Measurements from ENCODE around the gene ARSK. TPM values are rescaled to one million over a fixed set of nuclear protein-coding genes. Genes with fewer than 3 reads are reported as not detected.
"Not testable (repeated sequence)": the region's sequence is repeated elsewhere in the genome, so short reads cannot be mapped to it uniquely, and the experiment has no call there.

ARSK gene
- total RNA-seq, 1 experiment from 2014 or later = 13.7 TPM

GRCh38 chr5:95644351-95645042 is 89.6 kb downstream of the ARSK start:
- intact Hi-C loops (cut with micrococcal nuclease; ENCODE audit: unreplicated experiment) (loop anchor here (1.0 to 5.0 kb wide), 3 partner anchors 88 to 203 kb away; partner anchors contain the start of gene RHOBTB3), in situ Hi-C loops (cut with HindIII; ENCODE audit: low pct_unique_long_range_greater_than_20kb, low sequenced_read_pairs) (no loop called here)
- ChIA-PET CTCF (interaction anchor here (1.0 kb wide), 1 partner anchor 136 kb away, joined by 4 read pairs; no protein-coding TSS in a partner anchor), POLR2A (no interaction called here)
- H3K27ac ChIP-seq (ENCODE audit: low read length) = peak overlapping the region; percentile 25; the same call in 1 of the 2 replicates
- peaks cover 20% of the 10 kb centered on the region for H3K4me1 ChIP-seq (ENCODE audit: control insufficient read depth, insufficient read depth, low read length)
- no peaks in the 10 kb centered on the region for H3K36me3 ChIP-seq (ENCODE audit: control insufficient read depth, insufficient read depth, low read length)
- H3K4me3 ChIP-seq (ENCODE audit: low read depth in 2 of 2, low read length in 2 of 2) = no peak overlapping the region
- ATAC-seq (no peak), DNase-seq (ENCODE audit: low read depth, low spot score) (no peak)
- no peaks in the 10 kb centered on the region for H3K27me3 ChIP-seq (ENCODE audit: control insufficient read depth, insufficient read depth, low read length)
- TF ChIP-seq CTCF (IDR thresholded peaks at IDR 0.05) (peak; percentile 87), REST (IDR thresholded peaks at IDR 0.05; ENCODE audit: insufficient read depth in 1 of 2, low read depth in 2 of 2, low read length in 1 of 2) (no peak)
- BruUV-seq (replicated peaks) = no TSS peak
- no peaks in the 10 kb centered on the region for H3K9me3 ChIP-seq (ENCODE audit: control insufficient read depth, insufficient read depth, low read depth, low read length)

- in situ Hi-C loops (cut with HindIII; ENCODE audit: low pct_unique_long_range_greater_than_20kb, low sequenced_read_pairs); H3K36me3 ChIP-seq (ENCODE audit: control insufficient read depth, insufficient read depth, low read length); H3K27me3 ChIP-seq (ENCODE audit: control insufficient read depth, insufficient read depth, low read length); BruUV-seq (replicated peaks); CTCF ChIA-PET; H3K9me3 ChIP-seq (ENCODE audit: control insufficient read depth, insufficient read depth, low read depth, low read length); DNase-seq (ENCODE audit: low read depth, low spot score): not testable (repeated sequence)
- ATAC-seq = peak; percentile 18
- intact Hi-C loops (cut with micrococcal nuclease; ENCODE audit: unreplicated experiment) = loop anchor here (5.0 kb wide), 1 partner anchor 86 kb away; the partner anchor contains the start of gene RHOBTB3
- POLR2A ChIA-PET = interaction anchor here (0.6 to 0.9 kb wide), 2 partner anchors 85 to 153 kb away, joined by 3 to 4 read pairs; partner anchors contain the start of gene RHOBTB3
- H3K4me3 ChIP-seq (ENCODE audit: low read depth in 2 of 2, low read length in 2 of 2) = peak overlapping the region; percentile 53 to 54
- H3K27ac ChIP-seq (ENCODE audit: low read length) = peak overlapping the region; percentile 64
- H3K4me1 ChIP-seq (ENCODE audit: control insufficient read depth, insufficient read depth, low read length) = peaks cover 20% of the 10 kb centered on the region
These were observed 91.3 kb downstream of the ARSK start for GRCh38 chr5:95646226-95646568.

DNA sequence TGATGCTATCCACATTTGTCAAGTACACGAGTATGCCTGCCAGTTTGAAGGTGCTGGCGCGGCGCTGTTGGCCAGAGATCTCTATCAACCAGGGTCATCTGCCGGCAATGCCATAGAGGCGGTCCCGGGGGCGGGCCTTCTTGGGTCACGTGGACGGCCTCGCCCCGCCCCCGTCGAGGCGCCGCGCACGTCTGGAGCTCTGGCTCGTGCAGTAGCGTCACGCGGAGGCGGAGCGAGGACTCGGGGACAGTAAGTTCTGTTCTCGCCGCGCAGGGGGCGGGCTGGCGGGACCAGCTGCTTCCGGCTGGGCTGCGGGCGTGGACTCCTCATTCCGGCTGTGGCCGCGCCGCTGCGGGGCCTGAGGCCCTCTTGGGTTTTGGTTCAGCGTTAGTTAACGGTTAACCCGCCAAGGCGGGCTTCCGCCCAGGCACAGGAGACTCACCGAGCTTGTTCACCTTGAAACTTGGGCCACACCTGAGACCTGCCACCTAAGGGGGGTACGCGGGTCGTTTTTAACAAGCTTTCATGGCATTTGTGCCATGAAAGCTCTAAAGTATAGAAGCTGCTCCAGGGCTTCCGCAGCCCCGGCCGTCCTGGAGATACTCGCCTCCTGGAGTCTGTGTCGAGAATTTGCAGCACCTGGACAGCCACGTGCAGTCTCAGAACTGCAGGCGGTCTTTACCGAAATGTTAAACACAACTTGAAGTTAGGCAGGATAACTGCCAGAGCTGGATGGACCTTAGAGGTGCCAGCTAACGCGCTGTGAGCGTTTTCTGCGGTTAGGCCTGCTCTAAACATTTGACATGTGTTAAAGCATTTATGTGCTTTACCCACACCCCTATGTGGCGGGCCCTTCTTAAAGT is 91.9 kb downstream of the ARSK start, which contains the start of gene RFESD:
Gene RFESD, plus strand, starts transcription at position 209 of the 863 bp plus-strand sequence. CDS start 5,495 bp downstream, outside the sequence.
- peak within 1 kb of the TSS; percentile 53 to 54 for H3K4me3 ChIP-seq (ENCODE audit: low read depth in 2 of 2, low read length in 2 of 2)
- H3K27me3 ChIP-seq (ENCODE audit: control insufficient read depth, insufficient read depth, low read length) = no peaks in the 10 kb centered on the region
- CTCF ChIA-PET = interaction anchor here (1.0 kb wide), 1 partner anchor 51 kb away, joined by 3 read pairs; no protein-coding TSS in a partner anchor
- intact Hi-C loops (cut with micrococcal nuclease; ENCODE audit: unreplicated experiment) = loop anchor here (5.0 kb wide), 1 partner anchor 86 kb away; the partner anchor contains the start of gene RHOBTB3
- BruUV-seq (replicated peaks) = TSS peak; percentile 83
- H3K36me3 ChIP-seq (ENCODE audit: control insufficient read depth, insufficient read depth, low read length) = no peaks in the 10 kb centered on the region
- POLR2A ChIA-PET = interaction anchor here (0.5 to 0.9 kb wide), 6 partner anchors 84 to 571 kb away, joined by 3 to 4 read pairs (median 3); partner anchors contain the start of gene RHOBTB3
- peak; percentile 92 for TF ChIP-seq TCF7L2 (IDR thresholded peaks at IDR 0.05; ENCODE audit: low read depth, low read length)
- TF ChIP-seq SIN3A (IDR thresholded peaks at IDR 0.05; ENCODE audit: borderline replicate concordance, insufficient read depth, low read depth, low read length) = peak; percentile 78; the same call in 1 of the 2 replicates
- TF ChIP-seq POLR2AphosphoS5 (IDR thresholded peaks at IDR 0.05; ENCODE audit: low read depth, low read length) = peak; percentile 95
- TF ChIP-seq CTCF (IDR thresholded peaks at IDR 0.05) = no peak; the same call in 1 of the 2 replicates
- no peaks in the 10 kb centered on the region for H3K9me3 ChIP-seq (ENCODE audit: control insufficient read depth, insufficient read depth, low read depth, low read length)
- in situ Hi-C loops (cut with HindIII; ENCODE audit: low pct_unique_long_range_greater_than_20kb, low sequenced_read_pairs) = no loop called here
- ATAC-seq (peak; percentile 97), DNase-seq (ENCODE audit: low read depth, low spot score) (peak; percentile 86)
- H3K27ac ChIP-seq (ENCODE audit: low read length) = peak within 1 kb of the TSS; percentile 95
- H3K4me1 ChIP-seq (ENCODE audit: control insufficient read depth, insufficient read depth, low read length) = peaks cover 20% of the 10 kb centered on the region

Measured in Panc1 (cell line).